Astrocyte (in vitro differentiated cells and primary cell): ENCODE results near the gene RASGRF2. TPM values are rescaled to one million over a fixed set of nuclear protein-coding genes. Genes with fewer than 3 reads are reported as not detected.

Experiments used
- DNase-seq: peaks from one replicate; pipeline ENCODE4 v3.0.0-alpha.2; 2010; ENCODE audit warnings: low read depth
- FAIRE-seq: peaks from 2 replicates; lab custom pipeline; 2011; peaks lifted over from hg19 to GRCh38; lab: Jason Lieb, UNC
- H2AFZ ChIP-seq: 2 replicates; pipeline ENCODE4 v1.6.0; 2012; ENCODE audit warnings: low read depth, low read length, inconsistent platforms
- H3K27ac ChIP-seq: 2 replicates; pipeline ENCODE4 v1.5.1; 2011; ENCODE audit warnings: low read depth, low read length, inconsistent platforms
- H3K27me3 ChIP-seq: 2 replicates; pipeline ENCODE4 v1.6.0; 2011; ENCODE audit warnings: low read length, inconsistent platforms; ENCODE audit not compliant: insufficient read depth
- H3K36me3 ChIP-seq: 2 replicates; pipeline ENCODE4 v1.5.1; 2011; ENCODE audit warnings: low read length, inconsistent platforms; ENCODE audit not compliant: insufficient read depth
- H3K4me1 ChIP-seq: 2 replicates; pipeline ENCODE4 v1.5.1; 2011; ENCODE audit warnings: low read length, inconsistent platforms; ENCODE audit not compliant: insufficient read depth
- H3K4me2 ChIP-seq: 2 replicates; pipeline ENCODE4 v1.6.0; 2012; ENCODE audit warnings: low read length, inconsistent platforms
- H3K4me3 ChIP-seq: 2 replicates; pipeline ENCODE4 v1.5.1; 2011; ENCODE audit warnings: low read depth, mild to moderate bottlenecking, low read length, inconsistent platforms; ENCODE audit not compliant: insufficient read depth
- H3K79me2 ChIP-seq: 2 replicates; pipeline ENCODE4 v1.6.0; 2012; ENCODE audit warnings: mild to moderate bottlenecking, low read length, inconsistent platforms; ENCODE audit not compliant: insufficient read depth
- H3K9ac ChIP-seq: 2 replicates; pipeline ENCODE4 v1.6.0; 2012; ENCODE audit warnings: mild to moderate bottlenecking, low read length, inconsistent platforms
- H3K9me3 ChIP-seq: 2 replicates; pipeline ENCODE4 v1.5.1; 2012; ENCODE audit warnings: low read depth, mild to moderate bottlenecking, low read length, inconsistent platforms; ENCODE audit not compliant: insufficient read depth
- H4K20me1 ChIP-seq: 2 replicates; pipeline ENCODE4 v1.6.0; 2012; ENCODE audit warnings: low read length, inconsistent platforms; ENCODE audit not compliant: insufficient read depth
- H3K27ac Mint-ChIP-seq: one replicate; pipeline ENCODE4 v1.8.0; 2021; ENCODE audit warnings: mild to moderate bottlenecking, mixed read lengths; ENCODE audit not compliant: unreplicated experiment
- H3K27me3 Mint-ChIP-seq: one replicate; pipeline ENCODE4 v1.8.0; 2021; ENCODE audit warnings: low read depth, mixed read lengths; ENCODE audit not compliant: unreplicated experiment
- H3K36me3 Mint-ChIP-seq: one replicate; pipeline ENCODE4 v1.8.0; 2021; ENCODE audit warnings: low read depth, mixed read lengths; ENCODE audit not compliant: unreplicated experiment
- H3K4me1 Mint-ChIP-seq: one replicate; pipeline ENCODE4 v1.8.0; 2021; ENCODE audit warnings: low read depth, mixed read lengths; ENCODE audit not compliant: unreplicated experiment
- H3K4me3 Mint-ChIP-seq: one replicate; pipeline ENCODE4 v1.8.0; 2021; ENCODE audit warnings: mild to moderate bottlenecking, moderate library complexity, mixed read lengths; ENCODE audit not compliant: unreplicated experiment
- H3K9me3 Mint-ChIP-seq: one replicate; pipeline ENCODE4 v1.8.0; 2021; ENCODE audit warnings: mild to moderate bottlenecking, mixed read lengths; ENCODE audit not compliant: unreplicated experiment
- CTCF ChIP-seq: IDR thresholded peaks from 2 replicates; pipeline ENCODE4 v1.5.1; 2011; ENCODE audit warnings: low read depth, mild to moderate bottlenecking, inconsistent platforms, low read length, moderate library complexity; ENCODE audit not compliant: insufficient read depth
- EZH2 ChIP-seq: IDR thresholded peaks from 2 replicates; pipeline ENCODE4 v1.6.1; 2012; ENCODE audit warnings: mild to moderate bottlenecking, low read length, inconsistent platforms; ENCODE audit not compliant: insufficient read depth
- total RNA-seq: library from RNA; stranded (reverse); gene quantifications from 2 replicates; pipeline ENCODE4 v1.2.1, GENCODE V29; 2021

The RASGRF2 gene
- total RNA-seq, 1 donor from 2014 or later: 8.0 TPM

DNA sequence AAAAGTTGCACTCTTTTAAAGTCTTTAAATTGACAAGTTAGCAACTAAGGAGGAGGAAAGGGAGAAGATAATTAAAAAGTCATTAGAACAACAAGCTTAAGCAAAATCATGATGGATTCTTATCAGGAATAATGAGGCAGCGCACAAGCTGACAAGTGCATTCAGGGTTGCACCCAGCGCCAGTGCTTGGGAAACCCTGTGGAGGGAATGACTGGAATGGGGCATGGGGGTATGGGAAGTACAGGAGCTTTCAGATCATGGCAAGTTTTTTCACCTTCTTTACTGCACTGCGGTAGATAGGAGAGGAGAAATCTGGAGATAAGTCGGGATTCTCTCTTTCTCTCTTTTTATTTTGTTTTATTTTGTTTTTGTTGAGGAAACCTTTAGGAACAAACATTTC, 155.1 kb downstream of the RASGRF2 start:
- Histone ChIP-seq H4K20me1 (no peaks in the 10 kb centered on the region), H3K36me3 (no peaks in the 10 kb centered on the region), H3K4me3 (no peak overlapping the region), H3K4me2 (no peak overlapping the region), H3K27me3 (no peaks in the 10 kb centered on the region), H3K4me1 (no peaks in the 10 kb centered on the region), H3K79me2 (no peaks in the 10 kb centered on the region), H3K9me3 (no peaks in the 10 kb centered on the region), H3K27ac (no peak overlapping the region), H3K9ac (no peak overlapping the region), H2AFZ (no peak overlapping the region)
- H3K27ac Mint-ChIP-seq: no peak overlapping the region
- H3K36me3 Mint-ChIP-seq: peaks cover 10% of the 10 kb centered on the region
- FAIRE-seq (no peak), DNase-seq (no peak)
- no peaks in the 10 kb centered on the region for H3K4me1 Mint-ChIP-seq
- H3K27me3 Mint-ChIP-seq: peaks cover 4% of the 10 kb centered on the region
- no peak for TF ChIP-seq CTCF
- no peak for TF ChIP-seq EZH2
- no peak overlapping the region for H3K4me3 Mint-ChIP-seq
- H3K9me3 Mint-ChIP-seq: no peaks in the 10 kb centered on the region

DNA sequence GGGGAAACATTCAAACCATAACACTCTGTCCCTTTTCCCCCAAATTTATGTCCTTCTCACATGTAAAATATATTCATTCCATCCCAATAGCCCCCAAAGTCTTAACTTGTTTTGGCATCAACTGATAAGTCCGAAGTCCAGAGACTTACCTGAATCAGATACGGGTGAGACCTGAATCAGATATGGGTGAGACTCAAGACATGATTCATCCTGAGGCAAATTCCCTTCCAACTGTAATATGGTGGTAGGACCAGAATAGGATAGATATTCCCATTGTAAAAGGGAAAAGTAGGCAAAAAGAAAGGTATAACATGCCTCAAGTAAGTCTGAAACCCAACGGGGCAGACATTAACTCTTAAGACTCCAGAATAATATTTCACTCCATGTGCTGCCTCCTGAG, 157.4 kb downstream of the RASGRF2 start:
- FAIRE-seq: no peak
- no peak overlapping the region for H3K27ac Mint-ChIP-seq
- peaks cover 9% of the 10 kb centered on the region for H3K4me1 Mint-ChIP-seq

More for the DNA sequence above, 157.4 kb downstream of the RASGRF2 start:
- H3K4me1 ChIP-seq: no peaks in the 10 kb centered on the region
- H3K4me2 ChIP-seq: no peak overlapping the region
- no peak overlapping the region for H3K9ac ChIP-seq
- no peaks in the 10 kb centered on the region for H3K36me3 ChIP-seq
- H2AFZ ChIP-seq: no peak overlapping the region
- H3K27me3 ChIP-seq: no peaks in the 10 kb centered on the region
- H3K9me3 ChIP-seq: no peaks in the 10 kb centered on the region
- H3K27ac ChIP-seq: no peak overlapping the region
- Mint-ChIP-seq H3K9me3 (no peaks in the 10 kb centered on the region), H3K36me3 (peaks cover 12% of the 10 kb centered on the region), H3K27me3 (peaks cover 4% of the 10 kb centered on the region), H3K4me3 (no peak overlapping the region)
- no peak overlapping the region for H3K4me3 ChIP-seq
- H3K79me2 ChIP-seq: no peaks in the 10 kb centered on the region
- TF ChIP-seq CTCF (no peak), EZH2 (no peak)
- no peak for DNase-seq
- no peaks in the 10 kb centered on the region for H4K20me1 ChIP-seq
